ENCODE data around the gene ELF5.

ELF5 gene

DNA sequence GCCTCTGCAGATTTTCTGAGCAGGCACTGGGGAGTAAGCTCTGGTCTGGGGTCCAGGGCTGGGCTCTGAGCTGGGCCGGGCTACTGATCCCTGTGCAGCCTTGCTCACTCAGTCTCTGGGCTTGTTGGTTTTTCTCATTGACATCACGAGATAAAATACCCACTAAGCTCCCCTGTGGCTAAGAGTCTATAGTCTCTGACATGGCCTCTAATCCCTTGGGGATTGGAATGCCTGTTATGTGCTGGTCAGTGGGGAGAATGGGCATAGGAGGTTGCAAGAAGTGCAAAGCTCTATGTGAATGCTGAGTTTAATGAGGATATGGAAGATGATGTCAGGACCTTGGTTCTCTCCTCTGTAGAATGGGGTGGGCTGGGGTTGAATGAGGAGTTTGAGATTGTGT is 23.3 kb downstream of the ELF5 start:
- no peak for DNase-seq

DNA sequence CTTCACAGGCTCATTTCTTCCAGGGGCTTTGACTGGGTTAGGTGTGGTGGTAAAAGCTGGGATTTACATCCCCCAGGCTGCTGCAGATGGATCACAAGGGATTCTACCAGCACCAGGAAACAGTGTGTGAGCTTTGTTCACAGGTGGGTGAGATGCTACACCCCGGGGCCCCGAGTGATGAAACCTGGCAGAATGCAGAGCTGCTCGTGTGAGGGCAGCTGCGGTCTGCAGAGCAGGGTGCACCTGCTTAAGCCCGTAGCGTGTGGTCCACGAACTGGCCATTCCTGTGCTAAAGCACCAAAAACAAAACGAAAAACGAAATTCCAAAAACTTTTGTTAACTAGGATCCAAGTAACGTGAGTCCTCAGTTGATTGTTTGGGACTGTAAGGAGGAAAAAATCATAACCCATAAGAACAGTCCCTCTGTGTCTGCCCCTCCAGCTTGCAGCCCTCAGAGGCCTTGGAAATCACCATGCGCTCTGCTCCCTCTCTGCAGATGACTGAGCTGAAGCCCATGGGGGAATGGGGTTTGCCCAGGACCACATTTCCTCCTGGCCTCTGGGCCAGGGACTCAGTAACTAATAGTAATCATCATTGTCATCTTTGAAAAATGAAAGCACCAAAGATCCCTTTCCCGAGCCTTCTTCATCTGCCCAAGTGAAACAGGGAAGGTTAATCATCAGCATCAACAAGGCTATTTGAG is 24.6 kb downstream of the ELF5 start:
- no peak for DNase-seq

DNA sequence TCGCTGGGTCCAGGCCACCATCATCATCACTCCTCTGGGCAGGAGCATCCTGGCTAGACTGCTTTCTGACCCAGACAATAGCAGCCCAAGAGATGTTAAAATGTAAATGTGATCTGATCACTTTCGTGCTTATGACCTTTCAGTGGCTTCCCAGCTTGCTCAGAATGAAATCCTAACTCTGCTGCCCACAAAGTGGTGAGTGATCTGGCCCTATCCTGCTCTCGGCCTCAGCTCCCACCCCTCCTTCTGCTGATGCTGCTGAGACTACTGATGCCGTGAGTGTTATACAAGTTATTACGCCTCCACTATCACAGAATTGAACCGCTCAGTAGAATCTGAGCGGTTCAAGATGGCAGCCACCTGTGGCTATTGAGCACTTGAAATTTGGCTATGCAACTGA is 26.2 kb downstream of the ELF5 start:
- DNase-seq = no peak

DNA sequence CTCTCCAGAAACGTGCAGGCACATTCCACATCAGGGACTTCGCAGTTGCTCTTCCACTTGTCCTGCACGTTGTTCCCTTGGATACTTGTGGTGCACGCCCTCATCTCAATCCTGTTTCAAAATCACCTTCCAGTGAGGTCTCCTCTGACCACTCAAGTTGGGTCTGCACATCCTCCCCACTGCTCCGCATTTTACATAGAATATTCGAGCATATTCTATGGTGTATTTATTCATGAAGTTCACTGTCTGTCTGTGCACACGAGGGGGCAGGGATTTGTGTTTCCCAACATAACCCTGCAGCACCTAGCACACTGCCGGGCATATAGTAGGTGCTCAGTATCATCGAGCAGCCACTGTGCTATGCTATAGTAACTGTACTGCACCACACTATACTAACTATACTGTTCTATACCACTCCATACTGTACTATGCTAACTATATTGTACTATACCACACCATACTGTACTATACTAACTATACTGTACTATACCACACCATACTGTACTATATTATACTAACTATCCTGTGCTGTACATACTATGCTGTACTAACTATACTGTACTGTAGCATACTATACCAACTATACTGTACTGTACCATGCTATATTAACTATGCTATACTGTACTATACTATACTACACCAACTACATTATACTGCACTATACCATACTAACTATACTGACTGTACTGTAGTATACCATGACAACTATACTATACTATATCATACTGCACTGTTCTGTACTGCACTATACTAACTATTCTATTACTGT is 30.3 kb downstream of the ELF5 start:
- no peak for DNase-seq

DNA sequence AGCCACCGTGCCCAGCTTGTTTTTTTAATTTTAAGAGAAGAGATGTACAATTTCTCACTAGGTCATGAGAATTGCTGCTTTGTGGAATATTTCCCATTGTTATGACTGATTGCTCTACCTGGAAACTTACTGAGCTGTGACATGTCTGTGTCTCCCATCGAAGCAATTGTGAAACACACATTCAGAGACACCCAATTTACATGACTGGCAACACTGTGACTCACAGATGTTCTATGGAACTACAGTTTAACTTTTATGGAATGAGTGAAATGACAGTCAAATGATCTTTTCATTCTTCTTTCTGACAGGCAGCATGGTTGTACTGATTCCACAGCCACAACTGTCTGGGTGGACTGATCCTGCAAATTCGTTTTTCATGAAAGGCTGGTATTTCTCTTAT is 32.3 kb downstream of the ELF5 start:
- DNase-seq = no peak

DNA sequence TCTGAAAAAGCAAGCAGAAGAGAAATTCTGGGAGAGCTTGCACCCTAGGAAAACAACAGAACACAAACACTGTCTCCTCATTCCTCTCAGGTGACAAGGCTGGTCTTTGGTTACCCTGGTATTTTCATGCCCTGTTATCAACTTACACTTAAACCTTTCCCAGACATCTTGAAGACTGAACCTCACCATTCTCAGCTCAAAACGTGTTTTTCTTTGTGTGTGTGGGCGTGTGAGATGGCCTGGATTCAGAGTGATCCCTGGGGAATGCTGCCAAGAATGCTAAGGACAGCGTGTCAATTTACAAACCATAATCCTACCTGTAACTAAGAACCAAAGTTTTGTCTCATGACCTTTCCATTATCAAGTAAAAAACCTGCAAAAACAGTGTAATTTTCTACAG is 33.3 kb downstream of the ELF5 start:
- no peak for DNase-seq

DNA sequence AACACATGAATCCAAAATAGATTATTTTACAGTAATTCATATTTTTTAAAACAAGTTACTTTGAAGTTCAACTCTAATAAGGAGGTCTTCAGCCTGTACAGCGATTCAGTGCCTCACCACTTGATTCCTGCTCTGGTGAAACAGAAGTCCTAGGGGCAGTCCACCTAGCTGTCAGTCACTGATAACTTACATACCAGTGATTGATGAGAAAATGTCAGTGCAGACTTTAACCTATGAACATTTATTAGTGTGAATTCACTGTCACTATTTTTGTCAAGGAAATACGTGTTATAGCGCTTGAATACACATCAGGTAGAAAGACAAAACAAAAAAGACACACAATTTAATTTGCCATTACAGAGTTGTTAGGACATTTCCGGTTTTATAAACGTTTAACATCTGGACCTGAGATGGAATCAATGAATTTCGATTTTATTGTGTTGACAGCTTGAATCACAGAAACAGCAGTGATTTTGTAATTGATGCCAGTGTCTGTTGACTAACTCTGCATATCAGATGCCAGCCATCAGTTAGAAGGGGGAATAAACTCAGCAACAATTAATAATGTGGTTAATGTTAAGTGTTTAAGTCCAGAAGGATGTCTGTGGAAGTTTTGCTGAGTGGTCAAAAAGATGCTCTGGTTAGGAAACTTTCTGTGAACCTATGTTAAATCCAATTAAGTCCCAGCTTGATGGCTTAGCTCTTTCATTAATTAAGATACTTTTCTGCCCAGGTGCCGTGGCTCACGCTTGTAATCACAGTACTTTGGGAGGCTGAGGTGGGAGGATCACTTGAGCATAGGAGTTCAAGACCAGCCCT is 34.5 kb downstream of the ELF5 start:
- no peak for DNase-seq

DNA sequence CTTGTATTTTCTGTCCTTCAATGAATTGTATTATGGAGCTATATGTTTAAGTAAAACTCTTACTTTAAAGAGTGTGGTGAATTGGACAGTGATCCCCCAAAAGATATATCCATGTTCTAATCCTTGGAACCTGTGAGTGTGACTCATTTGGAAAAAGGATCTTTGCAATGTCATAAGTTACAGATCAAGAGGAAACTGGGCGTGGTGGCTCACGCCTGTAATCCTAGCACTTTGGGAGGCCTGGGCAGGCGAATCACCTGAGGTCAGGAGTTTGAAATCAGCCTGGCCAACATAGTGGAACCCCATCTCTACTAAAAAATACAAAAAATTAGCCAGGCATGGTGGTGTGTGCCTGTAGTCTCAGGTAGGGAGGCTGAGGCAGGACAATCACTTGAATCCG is 36.7 kb downstream of the ELF5 start:
- no peak for DNase-seq

DNA sequence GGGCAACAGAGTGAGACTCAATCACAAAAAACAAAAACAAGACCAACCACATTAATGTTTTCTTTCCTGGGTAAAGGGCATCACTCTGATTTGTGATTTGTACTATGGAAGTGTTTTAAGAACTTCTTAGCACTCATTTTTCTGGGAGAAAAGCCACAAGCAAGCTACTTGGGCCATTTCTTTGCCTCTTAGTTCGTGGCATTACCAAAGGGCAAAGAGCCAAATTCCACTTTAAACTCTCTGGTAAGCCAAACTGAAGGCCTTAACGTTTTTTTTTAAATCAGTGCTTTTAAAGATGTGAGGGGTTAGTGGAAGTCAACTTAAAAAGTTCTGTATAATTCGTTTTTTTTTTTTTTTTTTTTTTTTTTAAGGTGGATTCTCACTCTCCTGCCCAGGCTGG is 37.9 kb downstream of the ELF5 start:
- DNase-seq = no peak

DNA sequence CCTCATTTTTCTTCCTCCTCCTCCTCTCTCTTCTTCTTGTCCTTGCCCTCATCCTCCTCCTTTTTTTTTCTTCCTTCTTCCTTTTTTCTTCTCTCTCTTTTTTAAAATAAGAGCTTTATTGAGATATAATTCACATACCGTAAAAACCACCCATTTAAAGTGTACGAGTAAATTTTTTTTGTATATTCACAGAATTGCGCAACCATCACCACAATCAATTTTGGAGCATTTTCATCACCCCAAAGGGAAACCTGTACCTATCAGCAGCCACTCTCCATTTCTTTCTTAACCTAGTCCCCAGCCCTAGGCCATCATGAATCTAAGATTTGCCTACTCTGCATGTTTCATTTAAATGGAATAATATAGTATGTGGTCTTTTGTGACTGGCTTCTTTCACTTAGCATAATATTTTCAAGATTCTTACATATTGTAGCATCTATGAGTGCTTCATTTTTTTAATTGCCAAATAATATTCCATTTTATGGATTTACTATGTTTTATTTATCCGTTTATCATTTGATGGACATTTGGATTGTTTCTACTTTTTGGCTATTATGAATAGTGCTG is 39.9 kb downstream of the ELF5 start:
- DNase-seq = no peak

DNA sequence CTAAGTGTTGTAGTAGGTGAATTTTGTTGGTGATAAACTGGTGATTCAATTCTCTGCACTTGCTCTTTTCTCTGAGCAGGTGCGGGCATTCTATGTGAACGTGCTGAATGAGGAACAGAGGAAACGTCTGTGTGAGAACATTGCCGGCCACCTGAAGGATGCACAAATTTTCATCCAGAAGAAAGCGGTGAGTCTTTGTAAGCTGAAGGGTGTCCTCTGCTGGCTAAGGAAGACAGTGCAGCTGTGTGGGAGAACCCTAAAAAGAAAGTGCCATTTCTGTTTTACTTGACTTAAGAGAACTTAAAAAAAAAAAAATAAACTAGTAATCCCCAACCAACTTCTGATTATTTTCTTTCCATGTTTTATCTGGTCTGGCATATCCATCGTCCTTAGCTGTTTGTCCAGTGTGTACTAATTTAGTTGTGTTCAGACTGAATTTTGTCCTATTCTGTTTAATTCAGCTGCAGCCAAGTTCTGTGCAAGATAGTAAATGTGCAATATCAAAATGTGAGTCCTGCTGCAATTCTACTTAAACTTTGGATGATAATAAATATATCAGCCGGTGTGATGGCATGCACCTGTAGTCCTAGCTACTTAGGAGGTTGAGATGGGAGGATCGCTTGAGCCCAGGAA is 45.3 kb downstream of the ELF5 start:
- DNase-seq = no peak

DNA sequence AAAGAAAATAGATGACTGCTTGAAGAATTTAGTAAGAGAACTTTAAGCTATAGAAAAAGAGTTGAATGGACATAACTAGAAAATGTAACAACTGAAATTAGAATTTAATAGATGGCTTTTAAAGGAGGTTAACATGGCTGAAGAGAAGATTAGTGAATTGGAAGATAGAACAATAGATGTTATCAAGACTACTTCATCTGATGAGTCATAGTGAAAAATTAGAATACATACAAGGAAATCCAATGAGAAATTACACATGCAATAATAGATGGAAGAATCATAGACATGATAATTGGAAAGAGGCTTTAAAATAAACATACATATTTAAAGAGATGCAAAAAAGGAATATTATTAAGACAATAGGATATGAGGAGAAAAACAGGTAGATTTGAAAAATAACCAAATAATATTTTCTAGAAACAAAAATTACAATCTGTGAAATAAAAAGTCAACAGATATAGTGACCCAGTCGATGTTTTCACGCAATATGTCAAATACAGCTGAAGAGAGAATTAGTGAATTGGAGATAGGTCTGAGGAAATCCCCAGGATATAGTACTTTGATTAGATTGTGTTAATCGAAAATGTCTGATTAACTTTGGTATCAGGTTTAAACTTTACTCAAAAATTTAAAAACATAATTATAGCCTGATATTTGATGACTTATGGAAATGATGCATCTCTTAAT is 46.6 kb downstream of the ELF5 start:
- no peak for DNase-seq

DNA sequence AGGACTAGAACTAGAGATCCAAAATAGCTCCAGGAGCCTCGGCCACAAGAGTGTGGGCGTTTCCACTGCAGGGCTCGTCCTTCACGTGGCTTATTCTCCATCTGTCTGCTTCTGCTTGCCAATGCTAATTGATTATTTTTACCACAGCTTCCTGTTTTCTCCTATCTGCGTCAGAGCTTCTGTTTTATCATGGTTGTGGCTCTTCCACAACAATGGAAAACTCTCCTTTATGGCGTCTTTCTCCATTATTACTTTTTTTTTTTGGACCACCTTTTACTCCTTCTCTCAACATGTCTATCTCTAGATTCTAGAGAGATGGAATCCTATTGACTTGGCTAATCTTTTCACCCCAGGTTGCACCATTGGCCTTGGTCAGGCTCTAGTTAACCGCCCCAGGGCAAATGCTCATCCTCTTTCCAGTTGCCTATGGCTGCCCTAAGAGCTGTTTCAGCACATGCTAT is 49.0 kb downstream of the ELF5 start:
- DNase-seq = no peak

DNA sequence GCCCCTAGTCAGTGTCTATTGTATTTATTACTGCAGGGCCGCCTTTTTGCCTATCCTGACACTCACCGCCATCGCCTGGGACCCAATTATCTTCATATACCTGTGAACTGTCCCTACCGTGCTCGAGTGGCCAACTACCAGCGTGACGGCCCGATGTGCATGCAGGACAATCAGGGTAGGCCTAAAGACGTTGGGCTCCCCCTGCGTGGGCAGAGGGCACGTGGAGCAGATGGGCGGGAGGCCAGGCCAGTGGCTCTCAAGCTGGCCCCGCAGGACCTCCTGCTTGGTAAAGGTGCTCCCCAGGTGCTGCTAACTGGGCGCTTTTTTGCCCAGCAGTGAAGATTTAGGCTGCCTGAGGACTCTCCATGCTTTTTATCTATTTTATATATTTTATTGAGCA is 52.4 kb downstream of the ELF5 start:
- DNase-seq = no peak

DNA sequence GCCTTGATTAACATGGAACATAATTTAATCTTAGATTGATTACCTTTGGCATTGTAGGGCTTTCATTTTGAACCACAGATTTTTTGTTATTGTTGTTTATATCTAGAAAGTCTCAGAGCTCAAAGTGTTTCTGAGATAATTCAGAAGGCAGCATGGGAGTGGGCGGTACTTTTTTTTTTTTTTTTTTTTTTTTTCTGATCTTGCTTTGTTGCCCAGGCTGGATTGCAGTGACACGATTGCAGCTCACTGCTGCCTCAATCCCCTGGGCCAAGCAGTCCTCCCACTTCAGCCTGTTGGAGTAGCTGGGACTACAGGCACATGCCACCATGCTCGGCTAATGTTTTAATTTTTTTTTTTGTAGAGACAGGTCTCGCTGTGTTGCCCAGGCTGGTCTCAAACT is 53.3 kb downstream of the ELF5 start:
- no peak for DNase-seq

DNA sequence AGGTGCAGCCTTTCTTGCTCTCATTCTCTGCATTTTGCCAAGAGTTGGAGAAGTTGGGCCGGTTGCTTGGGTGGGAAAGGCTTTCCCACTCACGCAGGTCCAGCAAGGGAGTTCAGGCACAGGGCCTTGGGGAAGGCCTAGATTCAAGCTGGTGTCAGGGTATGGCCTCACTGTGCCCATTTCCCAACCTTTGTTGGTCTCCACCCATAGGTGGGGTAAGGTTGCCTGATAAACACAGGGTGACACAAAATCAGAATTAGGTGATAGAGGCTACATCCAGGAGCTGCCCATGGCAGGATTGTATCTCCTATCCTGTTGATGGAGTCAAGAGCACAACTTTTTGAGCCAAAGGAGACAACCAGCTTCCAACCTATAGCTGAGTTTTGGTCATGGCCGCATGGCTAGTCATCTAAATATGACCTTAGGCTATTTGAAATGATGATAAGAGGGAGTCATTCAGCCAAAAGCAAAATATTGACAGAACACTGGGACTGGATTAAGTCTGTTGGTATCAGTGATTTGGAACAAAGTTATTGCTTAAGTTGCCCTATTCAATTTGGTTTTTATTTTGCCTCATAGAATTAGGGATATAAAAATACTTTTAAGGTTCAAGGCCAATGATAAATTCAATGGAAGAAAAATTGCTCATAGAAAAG is 54.0 kb downstream of the ELF5 start:
- no peak for DNase-seq

DNA sequence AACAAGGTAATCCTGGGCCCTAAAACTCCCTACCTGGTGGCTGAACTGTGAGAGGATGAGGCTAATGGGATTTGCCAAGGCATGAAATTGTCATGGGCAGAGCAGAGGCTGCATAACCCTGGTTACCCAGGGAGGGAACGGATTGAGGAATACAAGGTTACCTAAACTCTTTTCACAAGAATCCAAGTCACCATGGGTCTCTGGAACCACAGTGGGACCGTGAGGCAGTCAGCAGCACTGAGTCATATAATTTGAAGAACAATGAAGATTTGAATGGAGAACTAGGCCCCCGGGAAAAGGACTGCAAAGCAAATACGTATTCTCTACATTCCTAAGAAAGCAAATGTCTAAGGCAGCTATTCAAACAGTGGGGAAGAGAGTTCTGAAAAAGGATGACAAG is 55.1 kb downstream of the ELF5 start:
- DNase-seq = no peak

DNA sequence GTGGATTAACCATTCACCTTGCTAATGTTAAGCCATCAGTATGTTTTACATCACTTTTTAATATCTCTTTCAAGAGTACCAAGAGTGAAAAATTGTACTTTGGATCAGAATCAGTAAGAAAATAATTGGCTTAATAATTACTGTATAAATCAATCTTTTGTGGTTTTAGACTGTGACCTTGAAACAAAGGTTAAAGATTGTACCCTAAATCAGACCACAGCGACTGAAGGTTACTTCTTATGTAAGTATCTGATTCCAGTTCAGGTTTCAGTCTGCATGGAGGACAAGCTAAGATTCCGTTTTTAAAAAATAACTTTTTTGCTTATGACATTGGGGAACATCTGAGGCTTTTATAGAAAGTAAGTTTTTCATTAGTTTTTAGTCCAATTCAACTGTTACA is 56.0 kb downstream of the ELF5 start:
- DNase-seq = no peak

DNA sequence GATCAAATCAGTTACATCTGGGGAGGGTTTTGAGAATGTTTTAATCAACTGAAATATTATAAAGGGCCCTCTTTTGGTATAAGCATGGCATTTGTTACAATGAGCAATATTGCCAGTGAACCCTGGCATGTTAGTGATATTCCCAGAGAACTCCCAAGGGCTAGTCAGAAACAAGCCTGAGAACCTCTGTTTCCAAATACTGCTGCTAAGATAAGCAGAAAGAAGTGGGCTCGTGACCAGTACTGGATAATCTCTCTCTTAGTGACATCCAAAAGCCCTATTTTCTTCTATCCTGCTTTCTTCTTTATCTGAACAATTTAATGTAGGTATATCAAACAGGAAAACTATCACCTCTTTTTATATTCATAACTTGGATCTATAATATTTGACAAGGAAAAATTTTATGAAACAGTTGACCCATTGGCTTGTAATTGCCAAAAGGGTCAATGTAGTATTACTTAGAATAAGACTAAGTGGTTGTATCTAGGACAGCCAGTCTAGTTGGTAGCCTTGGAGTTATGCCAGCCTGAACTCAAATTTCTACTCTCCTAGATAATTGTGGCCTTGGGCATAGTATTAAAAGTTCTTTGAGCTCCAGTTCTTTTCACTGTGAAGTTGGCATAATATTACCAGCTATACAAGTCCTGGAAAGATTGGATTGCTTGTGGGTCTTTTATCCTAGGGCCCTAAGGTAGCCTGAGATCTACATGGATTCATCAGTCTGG is 59.1 kb downstream of the ELF5 start:
- DNase-seq = no peak

DNA sequence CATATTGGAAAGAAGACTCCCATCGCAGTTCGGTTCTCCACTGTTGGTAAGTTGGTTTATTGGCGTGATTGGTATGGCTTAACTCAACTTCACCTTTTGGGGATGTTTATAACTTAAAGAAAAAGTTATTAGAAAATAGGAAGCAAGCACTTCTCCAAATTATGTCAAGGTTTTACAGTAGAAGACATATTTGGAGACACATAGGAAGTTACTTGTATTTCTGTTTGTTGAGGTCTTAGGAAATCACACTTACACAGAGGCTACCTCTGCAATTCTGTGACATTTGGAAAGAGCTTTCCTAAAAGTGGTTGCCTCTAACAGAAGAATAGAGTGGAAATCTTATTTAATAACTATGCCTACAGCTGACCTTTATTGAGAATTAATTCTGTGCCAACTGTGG is 62.5 kb downstream of the ELF5 start:
- DNase-seq = no peak

DNA sequence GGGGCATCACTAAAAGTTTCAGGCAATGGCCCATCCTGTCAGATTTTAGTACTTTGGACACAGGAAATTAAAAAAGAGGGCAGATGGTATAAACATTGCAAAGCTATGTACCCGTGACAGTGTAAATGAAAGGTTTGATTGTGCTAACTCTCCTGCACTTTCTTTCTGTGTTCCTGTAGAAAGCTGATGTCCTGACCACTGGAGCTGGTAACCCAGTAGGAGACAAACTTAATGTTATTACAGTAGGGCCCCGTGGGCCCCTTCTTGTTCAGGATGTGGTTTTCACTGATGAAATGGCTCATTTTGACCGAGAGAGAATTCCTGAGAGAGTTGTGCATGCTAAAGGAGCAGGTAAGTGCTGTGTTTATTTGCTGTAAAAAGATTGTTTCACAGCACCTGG is 64.6 kb downstream of the ELF5 start:
- no peak for DNase-seq
